H1 (cell line): Measurements from ENCODE around the gene CUEDC1. TPM values are rescaled to one million over a fixed set of nuclear protein-coding genes. Genes with fewer than 3 reads are reported as not detected.

Experiments used
- CTCF ChIA-PET: fragments of 300-600 bp; sonication (Branson Sonifier 250); formaldehyde crosslinking; loops from one replicate; lab custom pipeline; 2021; ENCODE audit not compliant: partially characterized antibody; lab: Charles Lee
- POLR2A ChIA-PET: fragments of 300-600 bp; sonication (Branson Sonifier 250); formaldehyde crosslinking; loops from one replicate; lab custom pipeline; 2021; ENCODE audit warnings: inconsistent platforms; ENCODE audit not compliant: partially characterized antibody; lab: Charles Lee
- DNase-seq, 2 experiments: peaks; one replicate each; pipeline versions ENCODE4 v3.0.0 to v3.0.0-alpha.2; 2010 to 2022; ENCODE audit warnings: low spot score in 2 of 2, low read depth in 1 of 2, mixed read lengths in 1 of 2
- FAIRE-seq: peaks from 2 replicates; lab custom pipeline; 2011; peaks lifted over from hg19 to GRCh38; lab: Jason Lieb, UNC
- H2AFZ ChIP-seq: 2 replicates; pipeline ENCODE4 v1.8.1; 2012; ENCODE audit warnings: low read length, inconsistent platforms
- H2AK5ac ChIP-seq: 2 replicates; pipeline ENCODE4 v1.6.1; 2013; ENCODE audit warnings: low read depth, low read length
- H2BK120ac ChIP-seq: replicated peaks from 2 replicates; pipeline ENCODE3; 2013; ENCODE audit warnings: low read depth, low read length, inconsistent platforms
- H2BK12ac ChIP-seq: 2 replicates; pipeline ENCODE4 v1.6.1; 2013; ENCODE audit warnings: low read depth, low read length
- H2BK15ac ChIP-seq: 2 replicates; pipeline ENCODE4 v1.6.1; 2013; ENCODE audit warnings: low read length
- H2BK20ac ChIP-seq: 2 replicates; pipeline ENCODE4 v1.6.1; 2013; ENCODE audit warnings: low read length
- H2BK5ac ChIP-seq: 2 replicates; pipeline ENCODE4 v1.6.1; 2013; ENCODE audit warnings: low read depth, low read length
- H3K14ac ChIP-seq: 2 replicates; pipeline ENCODE4 v1.6.1; 2013; ENCODE audit warnings: inconsistent platforms; ENCODE audit not compliant: insufficient read length
- H3K18ac ChIP-seq: 2 replicates; pipeline ENCODE4 v1.6.1; 2013; ENCODE audit warnings: low read length; ENCODE audit errors: extremely low read depth
- H3K23ac ChIP-seq: 2 replicates; pipeline ENCODE4 v1.6.1; 2013; ENCODE audit warnings: inconsistent platforms; ENCODE audit not compliant: insufficient read length
- H3K23me2 ChIP-seq: 2 replicates; pipeline ENCODE4 v1.6.1; 2013; ENCODE audit warnings: low read depth, low read length
- H3K27ac ChIP-seq: 2 replicates; pipeline ENCODE4 v1.6.1; 2011; ENCODE audit warnings: low read depth, low read length, inconsistent platforms
- H3K27me3 ChIP-seq, 4 experiments: replicated peaks in 1 of 4; 1 replicate in 1 of 4; 2 replicates in 3 of 4; pipeline versions ENCODE4 v1.6.1 to v1.8.1; 2011 to 2013; ENCODE audit warnings: low read length in 3 of 4, mild to moderate bottlenecking in 3 of 4, inconsistent platforms in 2 of 4, mixed read lengths in 2 of 4, moderate library complexity in 1 of 4; ENCODE audit not compliant: control insufficient read depth in 3 of 4, insufficient read depth in 3 of 4; ENCODE audit errors: extremely low read depth in 1 of 4
- H3K36me3 ChIP-seq, 4 experiments: 2 replicates each; pipeline versions ENCODE4 v1.6.1 to v1.8.1; 2011 to 2013; ENCODE audit warnings: mild to moderate bottlenecking in 4 of 4, low read length in 3 of 4, moderate library complexity in 2 of 4, control low read depth in 1 of 4, inconsistent platforms in 1 of 4; ENCODE audit not compliant: insufficient read depth in 4 of 4, control insufficient read depth in 2 of 4
- H3K4ac ChIP-seq: replicated peaks from 2 replicates; pipeline ENCODE3; 2013; ENCODE audit warnings: low read length, low read depth, mixed read lengths, inconsistent platforms; ENCODE audit not compliant: insufficient read length
- H3K4me1 ChIP-seq, 4 experiments: replicated peaks in 1 of 4; 1 replicate in 1 of 4; 2 replicates in 3 of 4; pipeline versions ENCODE4 v1.6.1 to v1.8.1; 2011 to 2013; ENCODE audit warnings: low read length in 3 of 4, inconsistent platforms in 2 of 4, mixed read lengths in 1 of 4; ENCODE audit not compliant: insufficient read depth in 4 of 4, control insufficient read depth in 3 of 4
- H3K4me2 ChIP-seq, 2 experiments: 2 replicates each; pipeline versions ENCODE4 v1.6.1 to v1.8.1; 2011 to 2013; ENCODE audit warnings: low read depth in 2 of 2, low read length in 2 of 2, control low read depth in 1 of 2, inconsistent platforms in 1 of 2, mild to moderate bottlenecking in 1 of 2; ENCODE audit not compliant: insufficient read depth in 1 of 2
- H3K4me3 ChIP-seq, 4 experiments: fragments of 200-600, 300-600 bp in 1 of 4; sonication (generic), shearing (Covaris generic), sonication (Bioruptor Twin) in 1 of 4; 2 replicates each; pipeline versions ENCODE4 v1.5.1 to v1.8.1; 2011 to 2016; ENCODE audit warnings: low read length in 4 of 4, low read depth in 3 of 4, control low read depth in 2 of 4, inconsistent platforms in 2 of 4, mild to moderate bottlenecking in 2 of 4, mixed read lengths in 1 of 4, moderate library complexity in 1 of 4; ENCODE audit not compliant: insufficient read depth in 2 of 4; ENCODE audit errors: extremely low read depth in 1 of 4
- H3K56ac ChIP-seq: replicated peaks from 2 replicates; pipeline ENCODE3; 2013; ENCODE audit warnings: low read depth, mild to moderate bottlenecking, mixed read lengths, low read length, inconsistent platforms; ENCODE audit not compliant: insufficient read length
- H3K79me1 ChIP-seq: 2 replicates; pipeline ENCODE4 v1.6.1; 2013; ENCODE audit warnings: low read depth, low read length, control low read depth
- H3K79me2 ChIP-seq, 2 experiments: 2 replicates each; pipeline versions ENCODE4 v1.6.1 to v1.8.1; 2012 to 2013; ENCODE audit warnings: low read length in 2 of 2, mild to moderate bottlenecking in 2 of 2, inconsistent platforms in 1 of 2; ENCODE audit not compliant: insufficient read depth in 2 of 2, control insufficient read depth in 1 of 2
- H3K9ac ChIP-seq, 4 experiments: replicated peaks in 1 of 4; 1 replicate in 1 of 4; 2 replicates in 3 of 4; pipeline versions ENCODE4 v1.6.1 to v1.8.1; 2011 to 2013; ENCODE audit warnings: low read depth in 3 of 4, low read length in 3 of 4, control low read depth in 2 of 4, mild to moderate bottlenecking in 2 of 4, moderate library complexity in 2 of 4, inconsistent platforms in 1 of 4; ENCODE audit errors: extremely low read depth in 1 of 4
- H3K9me3 ChIP-seq, 2 experiments: 2 replicates each; pipeline versions ENCODE4 v1.6.1 to v1.8.1; 2012 to 2013; ENCODE audit warnings: mild to moderate bottlenecking in 2 of 2, moderate library complexity in 2 of 2, control low read depth in 1 of 2, inconsistent platforms in 1 of 2, low read depth in 1 of 2, low read length in 1 of 2, mixed read lengths in 1 of 2; ENCODE audit not compliant: insufficient read depth in 2 of 2
- H4K20me1 ChIP-seq, 2 experiments: replicated peaks in 1 of 2; 2 replicates each; pipeline versions ENCODE3 to v1.8.1; 2011 to 2013; ENCODE audit warnings: inconsistent platforms in 2 of 2, low read length in 2 of 2, mild to moderate bottlenecking in 1 of 2; ENCODE audit not compliant: insufficient read depth in 2 of 2, control insufficient read depth in 1 of 2
- H4K5ac ChIP-seq: 2 replicates; pipeline ENCODE4 v1.6.1; 2013; ENCODE audit warnings: low read length, low read depth, mixed read lengths, inconsistent platforms; ENCODE audit not compliant: insufficient read length
- H4K8ac ChIP-seq: 2 replicates; pipeline ENCODE4 v1.8.0; 2013; ENCODE audit warnings: mild to moderate bottlenecking, moderate library complexity, low read length, inconsistent platforms; ENCODE audit not compliant: insufficient read depth; ENCODE audit errors: extremely low read depth
- H4K91ac ChIP-seq: replicated peaks from 2 replicates; pipeline ENCODE3; 2013; ENCODE audit warnings: low read length, mixed read lengths, inconsistent platforms; ENCODE audit not compliant: insufficient read length
- EGR1 ChIP-seq: IDR thresholded peaks from 2 replicates; pipeline ENCODE4 v1.6.1; 2011; ENCODE audit warnings: low read depth, low read length, borderline replicate concordance
- EZH2 ChIP-seq: fragments of 200-600 bp; sonication (generic); IDR thresholded peaks from 2 replicates; pipeline ENCODE4 v1.7.1; 2012; ENCODE audit warnings: low read depth, mild to moderate bottlenecking, moderate library complexity, low read length, inconsistent platforms; ENCODE audit not compliant: severe bottlenecking
- GTF2F1 ChIP-seq: IDR thresholded peaks from 2 replicates; pipeline ENCODE4 v1.6.1; 2012; ENCODE audit warnings: low read depth, low read length, improper control_type of control experiment, borderline replicate concordance
- NRF1 ChIP-seq: IDR thresholded peaks from 2 replicates; pipeline ENCODE4 v1.6.1; 2011; ENCODE audit warnings: mild to moderate bottlenecking, low read depth, low read length, improper control_type of control experiment
- POU5F1 ChIP-seq: IDR thresholded peaks from 2 replicates; pipeline ENCODE4 v1.6.1; 2011; ENCODE audit warnings: low read depth, mild to moderate bottlenecking, low read length, moderate library complexity
- RXRA ChIP-seq: IDR thresholded peaks from 2 replicates; pipeline ENCODE4 v1.6.1; 2011; ENCODE audit warnings: low read depth, mild to moderate bottlenecking, low read length, moderate library complexity; ENCODE audit not compliant: insufficient read depth
- SIRT6 ChIP-seq: IDR thresholded peaks from one replicate; pipeline ENCODE4 v1.7.1; 2012; ENCODE audit warnings: low read length, inconsistent platforms
- SP4 ChIP-seq: IDR thresholded peaks from 2 replicates; pipeline ENCODE4 v1.6.1; 2012; ENCODE audit warnings: low read length, inconsistent platforms
- TAF1 ChIP-seq: IDR thresholded peaks from 2 replicates; pipeline ENCODE4 v1.6.1; 2011; ENCODE audit warnings: mild to moderate bottlenecking, low read depth, low read length
- YY1 ChIP-seq: IDR thresholded peaks from 2 replicates; pipeline ENCODE4 v1.6.1; 2011; ENCODE audit warnings: low read depth, mild to moderate bottlenecking, low read length
- WGBS, 2 experiments: shearing (Covaris generic) in 1 of 2; methylation state at CpG; one replicate each; pipeline versions ENCODE4 v1.1.6 to v1.1.7; 2013 to 2015; ENCODE audit warnings: low lambda C conversion rate in 2 of 2, mixed read lengths in 2 of 2, inconsistent platforms in 1 of 2, low coverage in 1 of 2, missing lambda C conversion rate in 1 of 2; ENCODE audit not compliant: insufficient replicate concordance in 2 of 2, insufficient coverage in 1 of 2, insufficient read length in 1 of 2; ENCODE audit errors: extremely low coverage in 1 of 2, missing lambda C conversion rate in 1 of 2; 5-methylcytosine and 5-hydroxymethylcytosine counted together
- polyA plus RNA-seq, 7 experiments: library from polyadenylated mRNA; depleted of rRNA in 3 of 7; stranded (reverse) in 5 of 7; unstranded in 2 of 7; fragments of >200 nt in 5 of 7; fragments of 200-250 nt in 2 of 7; gene quantifications; 1 replicate in 5 of 7; 2 replicates in 1 of 7; 4 replicates in 1 of 7; pipeline versions ENCODE4 v1.2.1 to v1.2.3, GENCODE V29; 2011 to 2013; ENCODE audit warnings: missing spikeins in 2 of 7, mixed read lengths in 2 of 7
- total RNA-seq: library from RNA; stranded (reverse); fragmentation: NEBNext Ultra II Directional; extraction: Animal tissue kit (Norgen Biotek cat#: 25700); gene quantifications from 2 replicates; pipeline ENCODE4 v1.2.1, GENCODE V29; 2021
- TF ChIP-seq, protein P1 (sequence below): IDR thresholded peaks from 2 replicates; pipeline ENCODE4 v1.6.1; 2012; ENCODE audit warnings: inconsistent platforms

CUEDC1 gene
- total and polyA plus RNA-seq, 2 of the 8 experiments (the other 6 are each of a cell fraction or from before 2014, with no cell fraction given), result 4.0 to 10.7 TPM

DNA sequence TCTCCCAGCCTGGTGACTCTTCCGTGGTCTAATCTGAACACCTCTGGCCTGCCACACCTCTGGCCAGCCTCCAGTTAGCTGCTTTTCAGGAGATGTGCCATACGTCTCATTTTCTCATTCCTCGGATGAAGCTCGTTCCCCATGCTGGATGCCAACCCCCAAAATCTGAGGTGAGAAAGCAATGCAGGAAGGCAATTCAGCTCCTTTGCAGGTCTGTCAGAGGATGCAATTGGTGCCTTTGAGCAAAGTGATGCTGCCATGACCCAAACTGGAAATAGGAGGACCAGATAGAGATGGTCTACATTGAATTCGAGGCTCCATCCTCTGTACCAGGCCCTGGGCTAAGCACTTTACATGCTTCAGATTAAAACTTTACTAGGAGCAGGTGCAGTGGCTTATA is 11.0 kb upstream of the CUEDC1 start:
- H2BK12ac ChIP-seq, result peak overlapping the region; percentile 23; the same call in 1 of the 2 replicates
- 96% methylated on average over 5 of the region's 5 CpGs; no CpG with 5 or more reads in 1 of the 2 experiments for WGBS, 2 experiments
- H2BK15ac ChIP-seq, result no peak overlapping the region
- no peak overlapping the region for H3K18ac ChIP-seq
- H4K91ac ChIP-seq, result no peak overlapping the region
- no peak overlapping the region for H2AFZ ChIP-seq
- H4K5ac ChIP-seq, result no peak overlapping the region
- no peak overlapping the region for H3K4me2 ChIP-seq
- no peaks in the 10 kb centered on the region for H4K20me1 ChIP-seq
- no peaks in the 10 kb centered on the region for H3K79me1 ChIP-seq
- H4K8ac ChIP-seq, result no peak overlapping the region
- no peak overlapping the region for H3K9ac ChIP-seq
- H3K4me3 ChIP-seq, result no peak overlapping the region
- no peaks in the 10 kb centered on the region for H3K23me2 ChIP-seq
- no peak for DNase-seq
- POLR2A ChIA-PET, result interaction anchor here (1.0 to 2.8 kb wide), 8 partner anchors 9 to 107 kb away, joined by 3 to 12 read pairs (median 3); no protein-coding TSS in a partner anchor
- H3K9me3 ChIP-seq, result no peaks in the 10 kb centered on the region
- H3K56ac ChIP-seq, result no peak overlapping the region
- H3K27ac ChIP-seq, result no peak overlapping the region
- CTCF ChIA-PET, result interaction anchor here (0.7 to 11.1 kb wide), 14 partner anchors 12 to 207 kb away, joined by 3 to 96 read pairs (median 4); partner anchors contain the start of gene CUEDC1
- H3K14ac ChIP-seq, result no peak overlapping the region
- H3K36me3 ChIP-seq, result no peaks in the 10 kb centered on the region
- no peak for TF ChIP-seq GTF2F1
- no peak for TF ChIP-seq SIRT6
- no peak for TF ChIP-seq NRF1
- TF ChIP-seq TAF1, result no peak
- no peak for TF ChIP-seq SP4
- no peak for TF ChIP-seq EZH2
- no peak for TF ChIP-seq EGR1
- TF ChIP-seq YY1, result no peak
- TF ChIP-seq POU5F1, result no peak
- TF ChIP-seq, protein P1, sequence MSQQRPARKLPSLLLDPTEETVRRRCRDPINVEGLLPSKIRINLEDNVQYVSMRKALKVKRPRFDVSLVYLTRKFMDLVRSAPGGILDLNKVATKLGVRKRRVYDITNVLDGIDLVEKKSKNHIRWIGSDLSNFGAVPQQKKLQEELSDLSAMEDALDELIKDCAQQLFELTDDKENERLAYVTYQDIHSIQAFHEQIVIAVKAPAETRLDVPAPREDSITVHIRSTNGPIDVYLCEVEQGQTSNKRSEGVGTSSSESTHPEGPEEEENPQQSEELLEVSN, result no peak
- TF ChIP-seq RXRA, result no peak
- H2BK5ac ChIP-seq, result no peak overlapping the region
- H2BK20ac ChIP-seq, result peak overlapping the region; percentile 34; the same call in 1 of the 2 replicates
- H3K27me3 ChIP-seq, result no peaks in the 10 kb centered on the region
- H3K4me1 ChIP-seq, result peaks cover 0 to 6% (median 0%) of the 10 kb centered on the region in 4 experiments; a peak in 3 of 7 replicates
- no peak overlapping the region for H3K23ac ChIP-seq
- H2AK5ac ChIP-seq, result no peak overlapping the region; the same call in 1 of the 2 replicates
- no peak for FAIRE-seq
- H3K79me2 ChIP-seq, result no peaks in the 10 kb centered on the region
- H2BK120ac ChIP-seq, result no peak overlapping the region
- H3K4ac ChIP-seq, result no peak overlapping the region
